PFSK-1 (cell line): ENCODE measurements around the gene RSRP1.

Source experiments
- POLR2AphosphoS5 ChIP-seq: IDR thresholded peaks from 2 replicates; pipeline ENCODE4 v1.6.1; 2012; ENCODE audit warnings: low read depth, mild to moderate bottlenecking, control low read depth, low read length, moderate library complexity
- TF ChIP-seq, protein P1 (sequence below), 2 experiments: IDR thresholded peaks; 2 replicates each; pipeline versions ENCODE4 v1.6.1 to v1.8.0; 2011 to 2012; ENCODE audit warnings: low read depth in 2 of 2, low read length in 2 of 2, control low read depth in 1 of 2, inconsistent platforms in 1 of 2, mild to moderate bottlenecking in 1 of 2, moderate library complexity in 1 of 2; ENCODE audit not compliant: insufficient read depth in 1 of 2

DNA sequence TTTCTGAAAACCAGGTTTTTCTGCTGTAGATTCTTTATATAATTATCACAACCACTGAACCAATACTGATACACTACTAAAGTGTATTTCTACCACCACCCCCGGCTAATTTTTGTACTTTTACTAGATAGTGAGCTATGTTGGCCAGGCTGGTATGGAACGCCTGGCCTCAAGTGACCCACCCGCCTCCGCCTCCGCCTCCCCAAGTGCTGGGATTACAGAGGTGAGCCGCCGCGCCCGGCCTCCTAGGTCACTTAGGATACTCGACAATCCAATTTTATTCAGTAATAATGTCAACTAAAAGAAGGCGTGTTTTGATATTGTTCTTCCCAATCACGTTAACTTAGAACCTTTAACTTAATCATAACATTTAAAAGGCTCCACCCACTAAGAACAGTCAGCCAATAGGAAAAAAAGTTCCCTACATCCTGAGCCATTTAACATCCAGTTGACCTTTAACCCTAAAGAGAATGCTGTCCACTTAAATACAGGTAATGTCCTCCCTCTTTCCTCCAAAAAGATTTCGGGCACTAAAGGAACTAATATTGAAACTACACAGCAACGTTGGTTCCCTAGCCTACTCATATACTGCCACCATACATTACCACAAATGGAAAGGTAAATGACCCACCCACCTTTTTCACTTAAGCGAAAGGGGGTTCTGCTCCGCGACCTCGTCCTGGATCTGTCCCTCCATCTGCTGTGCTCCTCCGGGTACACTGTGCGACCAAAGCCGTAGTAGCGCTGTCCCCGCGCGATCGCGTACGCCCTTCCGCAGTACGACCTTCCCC, 1.2 kb downstream of the RSRP1 start:
- no peak for TF ChIP-seq POLR2AphosphoS5
- TF ChIP-seq, protein P1, sequence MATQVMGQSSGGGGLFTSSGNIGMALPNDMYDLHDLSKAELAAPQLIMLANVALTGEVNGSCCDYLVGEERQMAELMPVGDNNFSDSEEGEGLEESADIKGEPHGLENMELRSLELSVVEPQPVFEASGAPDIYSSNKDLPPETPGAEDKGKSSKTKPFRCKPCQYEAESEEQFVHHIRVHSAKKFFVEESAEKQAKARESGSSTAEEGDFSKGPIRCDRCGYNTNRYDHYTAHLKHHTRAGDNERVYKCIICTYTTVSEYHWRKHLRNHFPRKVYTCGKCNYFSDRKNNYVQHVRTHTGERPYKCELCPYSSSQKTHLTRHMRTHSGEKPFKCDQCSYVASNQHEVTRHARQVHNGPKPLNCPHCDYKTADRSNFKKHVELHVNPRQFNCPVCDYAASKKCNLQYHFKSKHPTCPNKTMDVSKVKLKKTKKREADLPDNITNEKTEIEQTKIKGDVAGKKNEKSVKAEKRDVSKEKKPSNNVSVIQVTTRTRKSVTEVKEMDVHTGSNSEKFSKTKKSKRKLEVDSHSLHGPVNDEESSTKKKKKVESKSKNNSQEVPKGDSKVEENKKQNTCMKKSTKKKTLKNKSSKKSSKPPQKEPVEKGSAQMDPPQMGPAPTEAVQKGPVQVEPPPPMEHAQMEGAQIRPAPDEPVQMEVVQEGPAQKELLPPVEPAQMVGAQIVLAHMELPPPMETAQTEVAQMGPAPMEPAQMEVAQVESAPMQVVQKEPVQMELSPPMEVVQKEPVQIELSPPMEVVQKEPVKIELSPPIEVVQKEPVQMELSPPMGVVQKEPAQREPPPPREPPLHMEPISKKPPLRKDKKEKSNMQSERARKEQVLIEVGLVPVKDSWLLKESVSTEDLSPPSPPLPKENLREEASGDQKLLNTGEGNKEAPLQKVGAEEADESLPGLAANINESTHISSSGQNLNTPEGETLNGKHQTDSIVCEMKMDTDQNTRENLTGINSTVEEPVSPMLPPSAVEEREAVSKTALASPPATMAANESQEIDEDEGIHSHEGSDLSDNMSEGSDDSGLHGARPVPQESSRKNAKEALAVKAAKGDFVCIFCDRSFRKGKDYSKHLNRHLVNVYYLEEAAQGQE (IDR thresholded peaks at IDR 0.05; ENCODE audit: insufficient read depth in 1 of 2, low read depth in 2 of 2, low read length in 2 of 2): no peak
